SK-N-SH (cell line): Measurements from ENCODE around the gene C19orf81. TPM values are rescaled to one million over a fixed set of nuclear protein-coding genes. Genes with fewer than 3 reads are reported as not detected.
A peak's percentile ranks its signal among the peaks of the same experiment; 100 is the strongest.

Experiments used
- CTCF ChIA-PET: fragments of 300-600, 350-600 bp; formaldehyde crosslinking; extraction: SDS; loops from one replicate; lab custom pipeline; 2021; lab: Yijun Ruan, JAX
- POLR2A ChIA-PET: fragments of 350-600 bp; sonication (Branson Sonifier 250); formaldehyde crosslinking; extraction: SDS; loops from one replicate; lab custom pipeline; 2020; ENCODE audit warnings: antibody characterized with exemption, inconsistent platforms; lab: Yijun Ruan, JAX
- DNase-seq: peaks from one replicate; pipeline ENCODE4 v3.0.0; 2012
- H2AFZ ChIP-seq: fragments of 200-600 bp; sonication (generic); 2 replicates; pipeline ENCODE4 v1.8.1; 2016; ENCODE audit warnings: antibody characterized with exemption, mild to moderate bottlenecking, low read depth
- H3F3A ChIP-seq: fragments of 200-600 bp; sonication (generic); replicated peaks from 2 replicates; pipeline ENCODE3; 2016; ENCODE audit warnings: antibody characterized with exemption, mild to moderate bottlenecking; ENCODE audit not compliant: insufficient read depth
- H3K27ac ChIP-seq, 2 experiments: fragments of 200-500 bp in 1 of 2; fragments of 200-600 bp in 1 of 2; sonication (Bioruptor generic) in 1 of 2; sonication (generic), shearing (Covaris generic) in 1 of 2; 2 replicates each; pipeline versions ENCODE4 v1.5.1 to v1.6.1; 2014 to 2016; ENCODE audit warnings: low read depth in 2 of 2, inconsistent platforms in 1 of 2, low read length in 1 of 2, mild to moderate bottlenecking in 1 of 2, mixed read lengths in 1 of 2
- H3K27me3 ChIP-seq: fragments of 200-600 bp; sonication (generic), shearing (Covaris generic); 2 replicates; pipeline ENCODE4 v1.6.1; 2016; ENCODE audit warnings: mixed run types; ENCODE audit not compliant: insufficient read depth
- H3K36me3 ChIP-seq, 2 experiments: fragments of 200-500 bp in 1 of 2; fragments of 200-600 bp in 1 of 2; sonication (Bioruptor generic) in 1 of 2; sonication (generic) in 1 of 2; replicated peaks in 1 of 2; 2 replicates each; pipeline versions ENCODE3 to v1.5.1; 2014 to 2016; ENCODE audit warnings: low read length in 1 of 2, mild to moderate bottlenecking in 1 of 2; ENCODE audit not compliant: insufficient read depth in 2 of 2, control insufficient read depth in 1 of 2
- H3K4me1 ChIP-seq, 2 experiments: fragments of 200-500 bp in 1 of 2; fragments of 200-600 bp in 1 of 2; sonication (Bioruptor generic) in 1 of 2; sonication (generic), shearing (Covaris generic) in 1 of 2; 2 replicates each; pipeline versions ENCODE4 v1.5.1 to v1.6.1; 2014 to 2016; ENCODE audit warnings: low read depth in 1 of 2, low read length in 1 of 2, mixed run types in 1 of 2; ENCODE audit not compliant: insufficient read depth in 2 of 2, control insufficient read depth in 1 of 2
- H3K4me2 ChIP-seq: fragments of 200-600 bp; sonication (generic), shearing (Covaris generic); 2 replicates; pipeline ENCODE4 v1.6.1; 2017; ENCODE audit warnings: mixed run types
- H3K4me3 ChIP-seq, 2 experiments: fragments of 200-500 bp in 1 of 2; fragments of 200-600 bp in 1 of 2; sonication (Bioruptor generic) in 1 of 2; sonication (generic), shearing (Covaris generic) in 1 of 2; 2 replicates each; pipeline versions ENCODE4 v1.5.1 to v1.8.1; 2014 to 2016; ENCODE audit warnings: low read depth in 2 of 2, inconsistent platforms in 1 of 2, low read length in 1 of 2, mild to moderate bottlenecking in 1 of 2, mixed read lengths in 1 of 2, moderate library complexity in 1 of 2
- H3K79me2 ChIP-seq: fragments of 200-600 bp; sonication (generic); 2 replicates; pipeline ENCODE4 v1.8.1; 2017; ENCODE audit warnings: mild to moderate bottlenecking; ENCODE audit not compliant: insufficient read depth
- H3K9ac ChIP-seq: fragments of 200-600 bp; sonication (generic); 2 replicates; pipeline ENCODE4 v1.6.1; 2017; ENCODE audit warnings: mixed run types
- H3K9me2 ChIP-seq: fragments of 200-600 bp; sonication (generic); 2 replicates; pipeline ENCODE4 v1.6.1; 2017; ENCODE audit warnings: mixed run types
- H3K9me3 ChIP-seq: fragments of 200-600 bp; sonication (generic); 2 replicates; pipeline ENCODE4 v1.6.1; 2017; ENCODE audit warnings: mixed run types, mild to moderate bottlenecking, moderate library complexity
- H4K20me1 ChIP-seq: fragments of 200-600 bp; sonication (generic); 2 replicates; pipeline ENCODE4 v1.6.1; 2017; ENCODE audit warnings: mild to moderate bottlenecking, mixed run types; ENCODE audit not compliant: insufficient read depth
- CHD2 ChIP-seq: fragments of 150-350 bp; IDR thresholded peaks from 2 replicates; pipeline ENCODE4 v1.6.1; 2018; ENCODE audit warnings: low read length; ENCODE audit not compliant: partially characterized antibody
- FOXJ3 ChIP-seq: sonication (generic); formaldehyde crosslinking; IDR thresholded peaks from 2 replicates; pipeline ENCODE4 v1.5.1; 2020; ENCODE audit warnings: mild to moderate bottlenecking, missing genetic modification reagents
- FOXM1 ChIP-seq: IDR thresholded peaks from 2 replicates; pipeline ENCODE4 v1.4.0; 2012; ENCODE audit warnings: low read depth, mild to moderate bottlenecking
- GABPA ChIP-seq: IDR thresholded peaks from 2 replicates; pipeline ENCODE4 v1.4.0; 2012; ENCODE audit warnings: low read depth, mild to moderate bottlenecking
- MEF2A ChIP-seq: IDR thresholded peaks from 2 replicates; pipeline ENCODE4 v1.4.0; 2012; ENCODE audit warnings: low read depth, borderline replicate concordance
- MXI1 ChIP-seq: IDR thresholded peaks from 2 replicates; pipeline ENCODE4 v1.6.1; 2012; ENCODE audit warnings: mild to moderate bottlenecking, low read depth, low read length, improper control_type of control experiment
- NRF1 ChIP-seq: IDR thresholded peaks from 2 replicates; pipeline ENCODE4 v1.6.1; 2012; ENCODE audit warnings: low read depth, mild to moderate bottlenecking, low read length
- RAD21 ChIP-seq: IDR thresholded peaks from 2 replicates; pipeline ENCODE4 v1.6.1; 2012; ENCODE audit warnings: mild to moderate bottlenecking, low read length
- RXRA ChIP-seq: IDR thresholded peaks from 2 replicates; pipeline ENCODE4 v1.4.0; 2012; ENCODE audit warnings: low read depth, mild to moderate bottlenecking, borderline replicate concordance
- WGBS: methylation state at CpG from one replicate; pipeline ENCODE4 v1.1.6; 2017; ENCODE audit warnings: low lambda C conversion rate; 5-methylcytosine and 5-hydroxymethylcytosine counted together
- polyA plus RNA-seq, 3 experiments: library from polyadenylated mRNA; depleted of rRNA; stranded (reverse); fragments of >200 nt; gene quantifications; 2 replicates each; pipeline ENCODE4 v1.2.3, GENCODE V29; 2012
- TF ChIP-seq, protein P1 (sequence below): IDR thresholded peaks from 2 replicates; pipeline ENCODE4 v1.4.0; 2012; ENCODE audit warnings: low read depth, borderline replicate concordance
- TF ChIP-seq, protein P2 (sequence below): IDR thresholded peaks from 2 replicates; pipeline ENCODE4 v1.4.0; 2012; ENCODE audit warnings: low read depth
- TF ChIP-seq, protein P3 (sequence below): IDR thresholded peaks from 2 replicates; pipeline ENCODE4 v1.4.0; 2012; ENCODE audit warnings: low read depth, borderline replicate concordance
- TF ChIP-seq, protein P4 (sequence below): fragments of 150-350 bp; IDR thresholded peaks from 2 replicates; pipeline ENCODE4 v1.6.1; 2016; ENCODE audit warnings: mild to moderate bottlenecking, low read depth, low read length
- TF ChIP-seq, protein P5 (sequence below): IDR thresholded peaks from 2 replicates; pipeline ENCODE4 v1.6.1; 2012; ENCODE audit warnings: mild to moderate bottlenecking, low read depth, low read length, moderate library complexity

Gene C19orf81
- polyA plus RNA-seq, 1 of the 3 experiments (the other 2 are of a cell fraction), result 5.7 TPM

DNA sequence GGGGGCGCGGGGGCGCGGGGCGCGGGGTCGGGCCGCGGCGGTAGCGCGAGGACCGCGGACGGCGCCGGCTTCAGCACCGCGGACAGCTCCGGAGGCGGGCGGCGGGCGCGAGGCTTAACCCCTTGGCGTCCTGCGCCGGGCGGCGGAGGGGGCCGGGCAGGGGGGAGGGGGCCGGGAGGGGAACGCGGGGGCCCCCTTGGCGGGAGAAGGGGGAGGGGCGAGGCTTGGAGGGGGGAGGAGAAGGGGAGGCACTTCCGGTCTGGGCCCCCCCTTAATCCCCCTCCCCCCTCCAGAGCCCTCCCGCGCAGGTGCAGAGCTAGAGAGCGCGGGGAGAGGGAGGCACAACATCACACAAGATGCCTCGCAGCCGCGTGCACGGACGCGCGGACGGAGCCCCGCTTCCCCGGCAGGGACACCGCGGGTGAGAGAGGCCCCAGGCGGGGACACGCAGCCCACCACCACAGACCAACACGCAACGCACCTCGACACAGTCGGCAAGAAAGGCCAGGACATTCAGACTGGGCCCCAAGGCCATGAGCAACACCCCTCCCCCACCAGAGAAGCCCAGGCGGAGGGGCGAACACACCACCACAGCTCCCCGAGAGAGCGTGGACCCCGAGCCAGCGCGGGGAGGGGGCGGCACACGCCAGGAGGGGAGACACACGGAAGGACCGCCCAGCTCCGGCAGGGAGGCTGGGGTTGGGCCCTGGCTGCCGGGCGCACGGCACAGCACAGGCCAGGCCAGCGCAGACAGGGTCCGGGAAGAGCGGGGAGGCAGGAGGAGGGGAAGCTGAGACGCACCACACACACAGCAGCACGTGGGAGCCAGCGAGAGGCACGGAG, 46.2 kb downstream of the C19orf81 start:
- no peaks in the 10 kb centered on the region for H3K9me2 ChIP-seq
- ChIA-PET POLR2A (interaction anchor here (0.8 to 1.5 kb wide), 5 partner anchors 9 to 380 kb away, joined by 3 to 5 read pairs (median 4); no protein-coding TSS in a partner anchor), CTCF (interaction anchor here (1.0 to 3.0 kb wide), 5 partner anchors 10 to 29 kb away, joined by 3 to 20 read pairs (median 5); no protein-coding TSS in a partner anchor)
- H3K4me1 ChIP-seq, result peaks cover 0 to 8% of the 10 kb centered on the region in 2 experiments; a peak in 1 of 4 replicates
- no peaks in the 10 kb centered on the region for H3K79me2 ChIP-seq
- H3K27ac ChIP-seq, result peak overlapping the region in 1 of 2 experiments; percentile 90; a peak in 2 of 4 replicates
- H3K36me3 ChIP-seq, result no peaks in the 10 kb centered on the region
- no peaks in the 10 kb centered on the region for H3K9me3 ChIP-seq
- TF ChIP-seq NRF1 (peak; percentile 59), MXI1 (peak; percentile 87), RXRA (no peak), CHD2 (peak; percentile 44), FOXJ3 (CRISPR knock-in tag) (peak; percentile 65), MEF2A (no peak), RAD21 (no peak), GABPA (no peak), FOXM1 (no peak)
- TF ChIP-seq, protein P1, sequence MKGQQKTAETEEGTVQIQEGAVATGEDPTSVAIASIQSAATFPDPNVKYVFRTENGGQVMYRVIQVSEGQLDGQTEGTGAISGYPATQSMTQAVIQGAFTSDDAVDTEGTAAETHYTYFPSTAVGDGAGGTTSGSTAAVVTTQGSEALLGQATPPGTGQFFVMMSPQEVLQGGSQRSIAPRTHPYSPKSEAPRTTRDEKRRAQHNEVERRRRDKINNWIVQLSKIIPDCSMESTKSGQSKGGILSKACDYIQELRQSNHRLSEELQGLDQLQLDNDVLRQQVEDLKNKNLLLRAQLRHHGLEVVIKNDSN, result no peak
- TF ChIP-seq, protein P2, sequence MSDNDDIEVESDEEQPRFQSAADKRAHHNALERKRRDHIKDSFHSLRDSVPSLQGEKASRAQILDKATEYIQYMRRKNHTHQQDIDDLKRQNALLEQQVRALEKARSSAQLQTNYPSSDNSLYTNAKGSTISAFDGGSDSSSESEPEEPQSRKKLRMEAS, result no peak
- TF ChIP-seq, protein P3, sequence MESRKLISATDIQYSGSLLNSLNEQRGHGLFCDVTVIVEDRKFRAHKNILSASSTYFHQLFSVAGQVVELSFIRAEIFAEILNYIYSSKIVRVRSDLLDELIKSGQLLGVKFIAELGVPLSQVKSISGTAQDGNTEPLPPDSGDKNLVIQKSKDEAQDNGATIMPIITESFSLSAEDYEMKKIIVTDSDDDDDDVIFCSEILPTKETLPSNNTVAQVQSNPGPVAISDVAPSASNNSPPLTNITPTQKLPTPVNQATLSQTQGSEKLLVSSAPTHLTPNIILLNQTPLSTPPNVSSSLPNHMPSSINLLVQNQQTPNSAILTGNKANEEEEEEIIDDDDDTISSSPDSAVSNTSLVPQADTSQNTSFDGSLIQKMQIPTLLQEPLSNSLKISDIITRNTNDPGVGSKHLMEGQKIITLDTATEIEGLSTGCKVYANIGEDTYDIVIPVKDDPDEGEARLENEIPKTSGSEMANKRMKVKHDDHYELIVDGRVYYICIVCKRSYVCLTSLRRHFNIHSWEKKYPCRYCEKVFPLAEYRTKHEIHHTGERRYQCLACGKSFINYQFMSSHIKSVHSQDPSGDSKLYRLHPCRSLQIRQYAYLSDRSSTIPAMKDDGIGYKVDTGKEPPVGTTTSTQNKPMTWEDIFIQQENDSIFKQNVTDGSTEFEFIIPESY, result no peak
- TF ChIP-seq, protein P4, sequence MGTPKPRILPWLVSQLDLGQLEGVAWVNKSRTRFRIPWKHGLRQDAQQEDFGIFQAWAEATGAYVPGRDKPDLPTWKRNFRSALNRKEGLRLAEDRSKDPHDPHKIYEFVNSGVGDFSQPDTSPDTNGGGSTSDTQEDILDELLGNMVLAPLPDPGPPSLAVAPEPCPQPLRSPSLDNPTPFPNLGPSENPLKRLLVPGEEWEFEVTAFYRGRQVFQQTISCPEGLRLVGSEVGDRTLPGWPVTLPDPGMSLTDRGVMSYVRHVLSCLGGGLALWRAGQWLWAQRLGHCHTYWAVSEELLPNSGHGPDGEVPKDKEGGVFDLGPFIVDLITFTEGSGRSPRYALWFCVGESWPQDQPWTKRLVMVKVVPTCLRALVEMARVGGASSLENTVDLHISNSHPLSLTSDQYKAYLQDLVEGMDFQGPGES, result no peak
- TF ChIP-seq, protein P5, sequence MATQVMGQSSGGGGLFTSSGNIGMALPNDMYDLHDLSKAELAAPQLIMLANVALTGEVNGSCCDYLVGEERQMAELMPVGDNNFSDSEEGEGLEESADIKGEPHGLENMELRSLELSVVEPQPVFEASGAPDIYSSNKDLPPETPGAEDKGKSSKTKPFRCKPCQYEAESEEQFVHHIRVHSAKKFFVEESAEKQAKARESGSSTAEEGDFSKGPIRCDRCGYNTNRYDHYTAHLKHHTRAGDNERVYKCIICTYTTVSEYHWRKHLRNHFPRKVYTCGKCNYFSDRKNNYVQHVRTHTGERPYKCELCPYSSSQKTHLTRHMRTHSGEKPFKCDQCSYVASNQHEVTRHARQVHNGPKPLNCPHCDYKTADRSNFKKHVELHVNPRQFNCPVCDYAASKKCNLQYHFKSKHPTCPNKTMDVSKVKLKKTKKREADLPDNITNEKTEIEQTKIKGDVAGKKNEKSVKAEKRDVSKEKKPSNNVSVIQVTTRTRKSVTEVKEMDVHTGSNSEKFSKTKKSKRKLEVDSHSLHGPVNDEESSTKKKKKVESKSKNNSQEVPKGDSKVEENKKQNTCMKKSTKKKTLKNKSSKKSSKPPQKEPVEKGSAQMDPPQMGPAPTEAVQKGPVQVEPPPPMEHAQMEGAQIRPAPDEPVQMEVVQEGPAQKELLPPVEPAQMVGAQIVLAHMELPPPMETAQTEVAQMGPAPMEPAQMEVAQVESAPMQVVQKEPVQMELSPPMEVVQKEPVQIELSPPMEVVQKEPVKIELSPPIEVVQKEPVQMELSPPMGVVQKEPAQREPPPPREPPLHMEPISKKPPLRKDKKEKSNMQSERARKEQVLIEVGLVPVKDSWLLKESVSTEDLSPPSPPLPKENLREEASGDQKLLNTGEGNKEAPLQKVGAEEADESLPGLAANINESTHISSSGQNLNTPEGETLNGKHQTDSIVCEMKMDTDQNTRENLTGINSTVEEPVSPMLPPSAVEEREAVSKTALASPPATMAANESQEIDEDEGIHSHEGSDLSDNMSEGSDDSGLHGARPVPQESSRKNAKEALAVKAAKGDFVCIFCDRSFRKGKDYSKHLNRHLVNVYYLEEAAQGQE, result peak; percentile 93
- whole genome bisulfite sequencing, result 7% methylated on average over 25 of the region's 81 CpGs
- H4K20me1 ChIP-seq, result 0 out of 2 replicates have a peak, but pooled peaks cover 3% of the 10 kb centered on the region
- no peak overlapping the region for H3K9ac ChIP-seq
- peak; percentile 97 for DNase-seq
- H2AFZ ChIP-seq, result no peak overlapping the region
- H3K4me2 ChIP-seq, result no peak overlapping the region
- no peaks in the 10 kb centered on the region for H3F3A ChIP-seq
- peaks cover 19% of the 10 kb centered on the region for H3K27me3 ChIP-seq
- H3K4me3 ChIP-seq, result peak overlapping the region in 1 of 2 experiments; percentile 43; a peak in 2 of 4 replicates
